Stimulated activated CD8-positive, alpha-beta memory T cell treated with anti-CD3 and anti-CD28 coated beads, Interleukin-12 subunit alpha, Interleukin-12 subunit beta, amount 100 ng/mL, for 4 hours (primary cell): ENCODE data around the gene PKD1L1.
"Not testable (repeated sequence)": the region's sequence is repeated elsewhere in the genome, so short reads cannot be mapped to it uniquely, and the experiment has no call there.

Source experiments
- DNase-seq: peaks from one replicate; pipeline ENCODE4 v3.0.0-alpha.2; 2020; ENCODE audit warnings: low read depth

Gene PKD1L1

GRCh38 chr7:47762207-47762606 is 186.1 kb downstream of the PKD1L1 start:
- no peak for DNase-seq

- no peak for DNase-seq
Measured at GRCh38 chr7:47759056-47759706, 189.1 kb downstream of the PKD1L1 start.

DNA sequence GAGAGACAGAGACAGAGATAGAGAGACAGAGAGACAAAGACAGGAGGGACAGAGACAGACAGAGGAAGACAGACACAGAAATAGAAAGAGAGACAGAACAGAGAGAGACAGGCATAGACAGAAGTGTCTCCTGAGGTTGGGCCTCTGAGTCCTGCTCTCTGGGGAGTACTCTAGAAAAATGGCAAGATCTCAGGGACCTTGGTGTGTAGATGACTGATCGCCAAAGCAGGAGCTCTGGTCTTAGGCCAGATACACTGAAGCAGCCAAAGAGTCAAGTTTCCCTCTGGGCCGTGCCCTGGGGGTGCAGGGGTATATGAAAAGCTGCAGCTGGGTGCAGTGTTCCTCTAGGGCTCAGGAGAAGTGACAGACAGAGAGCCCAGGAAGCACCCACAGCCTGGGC is 189.7 kb downstream of the PKD1L1 start:
- no peak for DNase-seq

DNA sequence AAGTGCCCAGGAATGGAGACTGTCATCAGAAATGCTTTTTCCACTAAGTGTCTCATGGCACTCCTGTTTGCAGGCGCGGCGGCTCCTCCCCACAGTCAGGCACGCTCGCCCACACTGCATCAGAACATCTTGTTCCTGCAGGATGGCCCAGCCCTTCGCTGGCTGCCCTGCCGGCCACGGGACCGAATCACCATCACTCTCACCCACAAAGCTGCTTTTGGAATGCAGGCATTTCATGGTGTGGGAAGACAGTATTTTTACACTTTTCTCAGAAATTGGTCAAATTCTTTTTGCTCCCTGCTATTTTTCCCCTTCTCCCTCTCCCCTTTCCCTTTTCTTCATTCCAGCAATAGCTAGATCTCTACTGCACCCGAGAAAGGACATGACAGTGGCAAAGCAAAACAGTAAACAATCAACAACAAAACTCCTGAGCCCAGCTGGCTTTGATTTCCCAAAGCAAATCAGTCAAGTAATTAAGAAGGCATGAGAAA is 190.3 kb downstream of the PKD1L1 start:
- DNase-seq = no peak

GRCh38 chr7:47756636-47757035 is 191.6 kb downstream of the PKD1L1 start:
- DNase-seq = no peak

DNA sequence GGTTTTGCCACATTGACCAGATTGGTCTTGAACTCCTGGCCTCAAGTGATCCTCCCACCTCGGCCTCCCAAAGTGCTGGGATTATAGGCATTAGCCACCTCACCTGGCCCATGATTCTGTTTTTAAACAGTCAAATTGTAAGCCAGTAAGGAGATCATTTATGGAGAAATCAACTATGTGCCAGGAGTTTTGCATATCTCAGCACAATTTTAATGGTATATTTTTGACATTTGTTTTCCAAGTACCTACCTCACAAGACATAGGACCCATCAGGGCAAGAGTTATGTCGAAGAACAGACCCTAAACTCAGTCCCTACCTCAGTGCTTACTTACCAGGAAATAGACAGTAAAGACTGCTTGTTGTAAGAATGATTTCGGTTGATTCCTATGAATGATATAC is 193.0 kb downstream of the PKD1L1 start:
- DNase-seq = no peak

- not testable (repeated sequence) for DNase-seq
Measured at GRCh38 chr7:47751724-47752123, 196.5 kb downstream of the PKD1L1 start.

- DNase-seq = no peak
Measured at GRCh38 chr7:47751043-47751442, 197.2 kb downstream of the PKD1L1 start.

DNA sequence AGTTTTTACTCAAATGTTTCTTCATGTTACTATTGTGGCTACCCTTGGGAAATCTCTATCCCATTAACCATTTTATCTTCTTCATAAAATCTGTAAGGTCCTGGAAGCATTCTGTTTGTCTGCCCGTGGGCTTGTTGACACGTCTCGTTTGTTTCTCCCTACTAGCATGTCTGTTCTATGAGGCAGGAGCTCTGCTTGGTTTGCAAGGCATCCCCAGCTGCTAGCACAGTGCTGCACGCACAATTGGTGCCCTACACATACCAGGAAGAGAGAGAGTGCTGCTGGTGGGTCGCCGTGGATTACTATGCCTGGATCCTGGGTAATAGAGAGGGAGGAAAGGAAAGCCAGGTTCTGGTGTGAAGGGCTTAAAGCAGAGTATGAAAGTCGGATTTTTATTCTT is 200.2 kb downstream of the PKD1L1 start:
- DNase-seq = no peak

- no peak for DNase-seq
Measured at GRCh38 chr7:47747160-47747559, 201.1 kb downstream of the PKD1L1 start.

GRCh38 chr7:47746468-47746867 is 201.8 kb downstream of the PKD1L1 start:
- DNase-seq = no peak

GRCh38 chr7:47744883-47745282 is 203.4 kb downstream of the PKD1L1 start:
- DNase-seq = no peak

GRCh38 chr7:47743965-47744591 is 204.2 kb downstream of the PKD1L1 start:
- no peak for DNase-seq

GRCh38 chr7:47741984-47742383 is 206.3 kb downstream of the PKD1L1 start:
- no peak for DNase-seq

GRCh38 chr7:47739891-47740290 is 208.4 kb downstream of the PKD1L1 start:
- no peak for DNase-seq

- no peak for DNase-seq
Measured at GRCh38 chr7:47739301-47739875, 208.9 kb downstream of the PKD1L1 start.

- DNase-seq = no peak
Measured at GRCh38 chr7:47738563-47739166, 209.6 kb downstream of the PKD1L1 start.

GRCh38 chr7:47737601-47738000 is 210.7 kb downstream of the PKD1L1 start:
- DNase-seq = no peak

- DNase-seq = no peak
Measured at GRCh38 chr7:47735431-47736345, 212.6 kb downstream of the PKD1L1 start.

GRCh38 chr7:47734949-47735291 is 213.3 kb downstream of the PKD1L1 start:
- no peak for DNase-seq

DNA sequence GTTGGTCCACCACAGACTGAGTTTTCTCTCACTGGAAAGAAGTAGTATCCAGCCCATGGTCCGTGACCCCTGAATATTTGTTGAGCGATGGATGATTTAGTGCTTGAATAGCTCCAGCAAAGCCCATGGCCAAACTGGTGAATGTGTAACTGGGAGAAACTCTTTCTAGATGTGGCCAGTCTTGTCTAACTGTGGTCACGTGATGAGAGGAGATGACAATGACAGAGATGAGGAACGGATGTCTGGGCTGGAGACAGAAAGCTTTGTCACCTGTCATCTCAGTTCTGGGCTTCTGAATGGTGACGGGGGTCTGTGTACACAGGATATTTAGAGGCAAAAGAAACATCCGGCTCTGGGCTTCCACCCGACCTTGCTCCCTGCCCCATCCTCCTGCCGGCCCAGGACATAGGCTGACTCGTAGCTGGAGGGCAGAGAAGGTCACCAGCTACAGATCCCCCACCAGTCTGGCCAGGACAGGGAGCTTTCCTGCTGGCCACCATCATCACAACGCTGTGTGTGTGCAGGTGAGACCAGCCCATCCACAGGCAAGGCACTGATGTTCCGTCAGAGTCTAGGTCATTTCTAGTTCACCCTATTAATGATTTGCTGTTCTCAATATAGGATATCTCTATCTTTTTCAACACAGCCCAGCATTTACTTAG is 213.8 kb downstream of the PKD1L1 start:
- no peak for DNase-seq

DNA sequence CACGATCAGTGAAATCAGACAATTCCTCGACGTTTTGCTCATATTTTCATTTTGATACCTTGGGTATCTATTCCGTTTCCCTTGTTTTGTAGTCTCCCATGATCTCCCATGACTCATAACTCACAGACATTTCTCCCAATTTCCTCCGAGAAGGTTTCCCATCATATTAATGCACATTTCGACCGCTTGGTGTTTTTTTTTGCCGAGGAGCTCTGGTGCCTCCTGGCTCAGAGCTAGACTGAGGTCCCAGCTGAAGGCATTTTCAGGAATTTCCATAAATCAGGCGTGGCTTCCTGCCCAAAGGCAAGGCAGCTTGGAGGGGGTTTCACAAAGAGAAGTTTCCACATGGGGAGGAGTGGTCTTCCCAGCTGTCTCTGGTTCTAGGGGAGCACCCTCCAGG is 218.1 kb downstream of the PKD1L1 start:
- no peak for DNase-seq
